ENCODE measurements around the gene SERGEF. TPM values are rescaled to one million over a fixed set of nuclear protein-coding genes. Genes with fewer than 3 reads are reported as not detected.

The SERGEF gene
- total and polyA plus RNA-seq, 8 donors, result 9.3 to 158 (median 73.5) TPM; not detected in 1

- Histone ChIP-seq H3K27ac (no peak overlapping the region), H3K4me1 (peaks cover 0 to 6% (median 2%) of the 10 kb centered on the region in 4 donors), H3K27me3 (no peaks in the 10 kb centered on the region), H3K9me3 (no peaks in the 10 kb centered on the region), H3K4me3 (no peak overlapping the region), H3K36me3 (peaks cover 4 to 45% (median 25%) of the 10 kb centered on the region in 4 donors)
- 35 to 45% (median 37%) methylated on average over 7 of the region's 7 CpGs for WGBS, 5 donors
- intact Hi-C loops (cut with DNase I; ENCODE audit: low total_unique reads), result loop anchor here (5.0 to 10.0 kb wide), 2 partner anchors 248 to 375 kb away; partner anchors contain the start of gene KCNC1
- peak; percentile 37 to 67 for DNase-seq
- no peak for TF ChIP-seq POLR2A (IDR thresholded peaks at IDR 0.05)
- no peak for TF ChIP-seq POLR2AphosphoS5 (IDR thresholded peaks at IDR 0.05)
- TF ChIP-seq CTCF (IDR thresholded peaks at IDR 0.05), result peak in 6 of 7 experiments; percentile 50 to 94 (median 92)
- TF ChIP-seq EP300 (IDR thresholded peaks at IDR 0.05), result no peak
These were observed 33.0 kb downstream of the SERGEF start for GRCh38 chr11:17979770-17980371.

GRCh38 chr11:17978553-17979287, 34.1 kb downstream of the SERGEF start:
- WGBS, 5 donors, result 56 to 66% (median 58%) methylated on average over 5 of the region's 5 CpGs
- peak; percentile 43 to 76 for DNase-seq
- Histone ChIP-seq H3K27ac (no peak overlapping the region), H3K36me3 (peaks cover 4 to 40% (median 27%) of the 10 kb centered on the region in 4 donors), H3K27me3 (no peaks in the 10 kb centered on the region), H3K4me1 (peaks cover 0 to 6% (median 2%) of the 10 kb centered on the region in 4 donors), H3K4me3 (no peak overlapping the region), H3K9me3 (no peaks in the 10 kb centered on the region)
- TF ChIP-seq POLR2A (IDR thresholded peaks at IDR 0.05) (no peak), CTCF (IDR thresholded peaks at IDR 0.05) (peak in 5 of 7 experiments; percentile 34 to 55 (median 38)), POLR2AphosphoS5 (IDR thresholded peaks at IDR 0.05) (no peak), EP300 (IDR thresholded peaks at IDR 0.05) (no peak)
- intact Hi-C loops (cut with DNase I; ENCODE audit: low total_unique reads), result loop anchor here (5.0 to 10.0 kb wide), 2 partner anchors 246 to 374 kb away; partner anchors contain the start of gene KCNC1

- intact Hi-C loops (cut with DNase I; ENCODE audit: low total_unique reads), result loop anchor here (5.0 to 10.0 kb wide), 2 partner anchors 244 to 372 kb away; partner anchors contain the start of gene KCNC1
- no peak overlapping the region for H3K27ac ChIP-seq
- H3K9me3 ChIP-seq, result no peaks in the 10 kb centered on the region
- TF ChIP-seq POLR2A (IDR thresholded peaks at IDR 0.05) (no peak), POLR2AphosphoS5 (IDR thresholded peaks at IDR 0.05) (no peak), EP300 (IDR thresholded peaks at IDR 0.05) (no peak)
- H3K4me1 ChIP-seq, result peaks cover 0 to 6% (median 2%) of the 10 kb centered on the region in 4 donors
- H3K27me3 ChIP-seq, result no peaks in the 10 kb centered on the region
- 88 to 96% (median 90%) methylated on average over 1 of the region's 1 CpG for WGBS, 5 donors
- no peak for DNase-seq
- no peak overlapping the region for H3K4me3 ChIP-seq
- H3K36me3 ChIP-seq, result peaks cover 6 to 41% (median 31%) of the 10 kb centered on the region in 4 donors
These were observed 36.2 kb downstream of the SERGEF start for GRCh38 chr11:17976651-17977050.

- Histone ChIP-seq H3K27ac (no peak overlapping the region), H3K9me3 (no peaks in the 10 kb centered on the region), H3K4me3 (no peak overlapping the region), H3K4me1 (no peaks in the 10 kb centered on the region), H3K36me3 (peaks cover 9 to 55% (median 46%) of the 10 kb centered on the region in 4 donors), H3K27me3 (no peaks in the 10 kb centered on the region)
- no peak for DNase-seq
- intact Hi-C loops (cut with DNase I; ENCODE audit: low total_unique reads), result loop anchor here (10.0 kb wide), 1 partner anchor 369 kb away; no protein-coding TSS in a partner anchor
- TF ChIP-seq POLR2A (IDR thresholded peaks at IDR 0.05), result no peak
- TF ChIP-seq POLR2AphosphoS5 (IDR thresholded peaks at IDR 0.05), result no peak
- TF ChIP-seq EP300 (IDR thresholded peaks at IDR 0.05), result no peak
- no peak for TF ChIP-seq CTCF (IDR thresholded peaks at IDR 0.05)
These were observed 38.6 kb downstream of the SERGEF start for GRCh38 chr11:17974246-17974645.
